BE2C (cell line): Measurements from ENCODE around the gene PSMD5.
A peak's percentile ranks its signal among the peaks of the same experiment; 100 is the strongest.

Source experiments
- DNase-seq: peaks from one replicate; pipeline ENCODE4 v3.0.0-alpha.2; 2020
- H3K27me3 ChIP-seq: fragments of 250-450 bp; sonication (Bioruptor Pico); 2 replicates; pipeline ENCODE4 v1.5.1; 2020; ENCODE audit warnings: mild to moderate bottlenecking
- H3K36me3 ChIP-seq: fragments of 250-450 bp; sonication (Bioruptor Pico); 2 replicates; pipeline ENCODE4 v1.5.1; 2020; ENCODE audit warnings: mild to moderate bottlenecking
- H3K4me1 ChIP-seq: fragments of 250-450 bp; sonication (Bioruptor Pico); 2 replicates; pipeline ENCODE4 v1.5.1; 2020
- H3K4me3 ChIP-seq: 2 replicates; pipeline ENCODE4 v1.5.1; 2011; ENCODE audit warnings: low read depth, low read length
- H3K9me3 ChIP-seq: fragments of 250-450 bp; sonication (Bioruptor Pico); 2 replicates; pipeline ENCODE4 v1.5.1; 2020
- TF ChIP-seq, protein P1 (sequence below): IDR thresholded peaks from 2 replicates; pipeline ENCODE4 v1.5.1; 2012; ENCODE audit warnings: mild to moderate bottlenecking, low read depth, low read length

PSMD5 gene

DNA sequence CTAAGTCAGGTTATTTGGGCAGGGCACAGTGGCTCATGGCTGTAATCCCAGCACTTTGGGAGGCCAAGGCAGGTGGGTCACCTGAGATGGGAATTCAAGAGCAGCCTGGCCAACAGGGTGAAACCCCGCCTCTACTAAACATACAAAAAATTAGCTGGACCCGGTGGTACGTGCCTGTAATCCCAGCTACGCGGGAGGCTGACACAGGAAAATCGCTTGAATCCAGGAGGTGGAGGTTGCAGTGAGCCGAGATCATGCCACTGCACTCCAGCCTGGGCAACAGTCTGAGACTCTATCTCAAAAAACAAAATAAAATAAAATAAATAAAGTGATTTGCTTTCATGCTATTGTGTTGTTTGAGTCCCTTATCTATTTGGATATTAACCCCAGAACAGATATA lies 41.3 kb downstream of the PSMD5 start:
- TF ChIP-seq, protein P1, sequence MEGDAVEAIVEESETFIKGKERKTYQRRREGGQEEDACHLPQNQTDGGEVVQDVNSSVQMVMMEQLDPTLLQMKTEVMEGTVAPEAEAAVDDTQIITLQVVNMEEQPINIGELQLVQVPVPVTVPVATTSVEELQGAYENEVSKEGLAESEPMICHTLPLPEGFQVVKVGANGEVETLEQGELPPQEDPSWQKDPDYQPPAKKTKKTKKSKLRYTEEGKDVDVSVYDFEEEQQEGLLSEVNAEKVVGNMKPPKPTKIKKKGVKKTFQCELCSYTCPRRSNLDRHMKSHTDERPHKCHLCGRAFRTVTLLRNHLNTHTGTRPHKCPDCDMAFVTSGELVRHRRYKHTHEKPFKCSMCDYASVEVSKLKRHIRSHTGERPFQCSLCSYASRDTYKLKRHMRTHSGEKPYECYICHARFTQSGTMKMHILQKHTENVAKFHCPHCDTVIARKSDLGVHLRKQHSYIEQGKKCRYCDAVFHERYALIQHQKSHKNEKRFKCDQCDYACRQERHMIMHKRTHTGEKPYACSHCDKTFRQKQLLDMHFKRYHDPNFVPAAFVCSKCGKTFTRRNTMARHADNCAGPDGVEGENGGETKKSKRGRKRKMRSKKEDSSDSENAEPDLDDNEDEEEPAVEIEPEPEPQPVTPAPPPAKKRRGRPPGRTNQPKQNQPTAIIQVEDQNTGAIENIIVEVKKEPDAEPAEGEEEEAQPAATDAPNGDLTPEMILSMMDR: no peak
- Histone ChIP-seq H3K9me3 (no peaks in the 10 kb centered on the region), H3K4me3 (no peak overlapping the region), H3K27me3 (no peaks in the 10 kb centered on the region), H3K4me1 (no peaks in the 10 kb centered on the region), H3K36me3 (no peaks in the 10 kb centered on the region)
- no peak for DNase-seq

DNA sequence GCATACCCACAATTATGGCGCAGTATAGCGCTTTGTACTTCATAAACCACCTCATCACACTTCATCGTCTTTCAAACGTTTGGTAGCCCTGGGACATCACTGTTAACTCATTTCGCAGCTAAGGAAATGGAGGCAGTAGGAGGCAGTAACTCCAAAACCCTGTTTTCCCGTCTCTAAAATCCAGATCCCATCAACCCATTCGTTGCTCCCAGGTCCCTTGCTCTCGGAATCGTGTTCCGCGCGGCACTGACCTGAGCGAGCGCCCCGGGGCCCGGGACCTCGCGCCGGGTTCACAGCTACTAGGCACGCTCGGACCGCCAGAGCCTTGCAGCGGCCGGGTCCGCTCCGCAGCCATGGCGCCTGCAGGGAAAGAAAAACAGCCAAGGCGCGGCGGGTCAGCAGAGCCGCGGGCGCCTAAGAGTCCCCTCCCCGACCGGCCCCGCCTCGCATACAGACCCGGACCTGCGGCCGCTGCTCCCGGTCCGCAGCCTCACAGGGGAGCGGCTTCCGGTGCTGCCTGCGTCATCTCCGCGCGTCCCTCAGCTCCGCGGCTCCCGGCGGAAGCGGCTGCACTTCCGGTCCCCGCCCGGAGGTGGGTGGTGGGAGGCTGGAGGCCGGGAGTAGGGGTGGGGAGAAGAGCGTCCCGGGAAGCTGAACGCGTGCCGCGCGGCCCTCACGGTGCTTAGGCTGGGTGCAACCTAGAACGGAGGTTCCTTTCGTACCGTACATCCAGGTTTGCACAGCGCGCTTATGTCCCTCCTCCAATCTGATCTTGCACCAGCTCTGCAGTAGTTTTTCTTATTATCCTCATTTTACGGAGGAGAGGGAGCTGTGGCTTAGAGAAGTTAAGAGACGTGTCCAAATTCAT lies 49.6 kb downstream of the PSMD5 start, which contains the start of gene FBXW2:
Gene FBXW2 (minus strand): TSS at position 519 of the 868 bp plus-strand sequence. CDS start 5,158 bp downstream, outside the sequence.
- TF ChIP-seq, protein P1: no peak
- Histone ChIP-seq H3K4me3 (peak within 1 kb of the TSS; percentile 98), H3K36me3 (peaks cover 9% of the 10 kb centered on the region; the same call in 1 of the 2 replicates), H3K4me1 (no peaks in the 10 kb centered on the region), H3K9me3 (no peaks in the 10 kb centered on the region), H3K27me3 (no peaks in the 10 kb centered on the region)
- DNase-seq: peak; percentile 95

DNA sequence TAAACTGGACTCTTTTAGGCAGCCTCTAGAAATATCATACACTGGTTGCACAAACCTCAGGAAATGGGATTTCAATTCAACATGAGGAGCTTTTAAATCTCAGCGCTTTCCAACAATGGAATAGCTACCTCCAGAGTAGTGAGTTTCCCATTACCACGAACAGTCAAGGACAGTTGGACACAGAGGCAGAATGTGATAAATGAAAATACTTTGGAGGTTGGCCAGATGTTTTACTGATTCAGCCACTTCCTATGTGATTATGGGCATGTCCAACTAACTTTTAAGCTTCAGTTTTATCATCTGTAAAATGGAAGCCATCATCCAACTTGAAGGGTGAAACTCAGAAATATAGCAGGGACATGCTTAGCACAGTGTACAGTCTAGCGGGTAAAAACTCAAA lies 51.6 kb downstream of the PSMD5 start:
- H3K36me3 ChIP-seq: peaks cover 25% of the 10 kb centered on the region
- no peaks in the 10 kb centered on the region for H3K4me1 ChIP-seq
- no peaks in the 10 kb centered on the region for H3K27me3 ChIP-seq
- DNase-seq: no peak
- H3K9me3 ChIP-seq: no peaks in the 10 kb centered on the region
- TF ChIP-seq, protein P1: no peak
- H3K4me3 ChIP-seq: no peak overlapping the region

DNA sequence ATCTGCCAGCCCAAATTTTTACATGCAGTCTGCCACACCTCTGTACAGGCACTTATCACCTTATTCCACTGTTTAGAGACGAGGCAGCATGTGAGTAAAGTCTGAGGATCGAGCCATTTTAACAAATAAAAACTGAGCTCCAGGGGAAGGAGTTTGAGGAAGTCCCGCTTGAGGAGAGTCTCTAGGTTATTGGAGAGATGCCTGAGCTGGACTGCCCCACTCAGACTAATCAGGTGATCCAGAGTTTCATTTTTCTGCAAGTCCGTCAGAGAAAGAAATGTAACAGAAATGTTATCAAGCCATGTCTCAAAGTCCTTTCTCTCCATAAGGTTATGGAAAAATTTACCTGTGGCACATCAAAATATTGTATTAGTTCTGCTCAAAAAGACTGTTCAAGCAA lies 54.8 kb downstream of the PSMD5 start:
- TF ChIP-seq, protein P1: no peak
- Histone ChIP-seq H3K4me1 (no peaks in the 10 kb centered on the region), H3K9me3 (no peaks in the 10 kb centered on the region), H3K4me3 (no peak overlapping the region), H3K27me3 (no peaks in the 10 kb centered on the region), H3K36me3 (peaks cover 31% of the 10 kb centered on the region)
- DNase-seq: no peak

DNA sequence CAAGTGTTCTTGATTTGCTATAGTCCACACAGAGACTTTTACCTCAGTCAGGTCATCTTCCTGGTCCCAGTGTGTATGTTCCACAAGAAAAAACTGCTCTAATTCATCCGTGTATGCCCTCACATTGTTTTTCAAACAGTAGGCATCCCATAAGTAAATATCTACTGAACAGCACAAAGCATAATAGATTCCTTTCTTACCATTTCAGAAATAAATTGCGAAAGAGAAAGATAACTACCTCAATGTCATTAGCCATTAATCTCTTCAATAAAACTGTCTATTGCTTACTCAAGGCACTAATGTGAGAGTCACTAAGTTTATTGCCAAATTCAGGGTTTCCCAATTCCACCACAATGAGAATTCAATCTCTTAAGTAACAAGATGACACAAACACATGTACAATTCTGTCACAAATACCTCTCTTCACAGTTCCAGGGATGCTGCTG lies 59.1 kb downstream of the PSMD5 start:
- H3K36me3 ChIP-seq: peaks cover 27% of the 10 kb centered on the region

More for the DNA sequence above, 59.1 kb downstream of the PSMD5 start:
- TF ChIP-seq, protein P1: no peak
- H3K4me3 ChIP-seq: no peak overlapping the region
- DNase-seq: no peak
- H3K27me3 ChIP-seq: no peaks in the 10 kb centered on the region
- no peaks in the 10 kb centered on the region for H3K9me3 ChIP-seq
- H3K4me1 ChIP-seq: no peaks in the 10 kb centered on the region
